ENCODE results near the gene JADE3.
A peak's percentile ranks its signal among the peaks of the same experiment; 100 is the strongest.
"Not testable (repeated sequence)": the region's sequence is repeated elsewhere in the genome, so short reads cannot be mapped to it uniquely, and the experiment has no call there.

Gene JADE3

DNA sequence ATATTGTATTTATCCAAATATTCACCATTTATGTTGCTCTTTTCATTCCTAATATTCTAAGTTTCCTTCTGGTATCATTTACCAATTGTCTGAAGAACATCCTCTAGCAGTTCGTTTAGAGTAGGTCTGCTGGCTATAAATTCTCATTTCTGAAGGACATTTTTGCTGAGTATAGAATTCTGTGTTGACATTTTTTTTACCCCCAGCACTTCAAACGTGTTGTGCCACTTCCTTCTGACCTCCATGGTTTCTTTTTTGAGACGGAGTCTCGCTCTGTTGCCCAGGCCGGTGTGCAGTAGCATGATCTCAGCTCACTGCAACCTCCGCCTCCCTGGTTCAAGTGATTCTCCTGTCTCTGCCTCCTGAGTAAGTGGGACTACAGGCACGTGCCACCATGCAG lies 26.4 kb downstream of the JADE3 start:
- H3K4me3 ChIP-seq (ENCODE audit: low read length): no peak overlapping the region
- H3K27ac ChIP-seq (ENCODE audit: low read length): no peak overlapping the region
- H3K4me1 ChIP-seq (ENCODE audit: control insufficient read depth, low read depth, low read length): no peaks in the 10 kb centered on the region
- no peaks in the 10 kb centered on the region for H3K27me3 ChIP-seq (ENCODE audit: control insufficient read depth, insufficient read depth, low read length)
- peaks cover 11% of the 10 kb centered on the region for H3K9me3 ChIP-seq (ENCODE audit: control insufficient read depth, low read depth, low read length)
- H3K36me3 ChIP-seq (ENCODE audit: control insufficient read depth, low read depth, low read length): no peaks in the 10 kb centered on the region
- H3K9ac ChIP-seq (ENCODE audit: low read length): no peak overlapping the region

DNA sequence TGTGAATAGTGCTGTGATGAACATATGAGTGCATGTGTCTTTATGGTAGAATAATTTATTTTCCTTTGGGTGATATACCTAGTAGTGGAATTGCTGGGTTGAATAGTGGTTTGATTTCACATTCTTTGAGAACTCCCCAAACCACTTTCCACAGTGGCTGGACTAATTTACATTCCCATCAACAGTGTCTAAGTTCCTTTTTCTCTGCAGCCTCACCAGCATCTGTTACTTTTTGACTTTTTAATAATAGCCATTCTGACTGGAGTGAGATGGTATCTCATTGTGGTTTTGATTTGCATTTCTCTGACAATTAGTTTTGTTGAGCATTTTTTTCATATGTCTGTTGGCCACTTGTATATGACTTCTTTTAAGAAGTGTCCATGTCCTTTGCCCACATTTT lies 29.1 kb downstream of the JADE3 start:
- Histone ChIP-seq H3K36me3 (ENCODE audit: control insufficient read depth, low read depth, low read length) (no peaks in the 10 kb centered on the region), H3K9me3 (ENCODE audit: control insufficient read depth, low read depth, low read length) (peaks cover 6% of the 10 kb centered on the region), H3K9ac (ENCODE audit: low read length) (no peak overlapping the region), H3K27ac (ENCODE audit: low read length) (no peak overlapping the region), H3K4me1 (ENCODE audit: control insufficient read depth, low read depth, low read length) (no peaks in the 10 kb centered on the region), H3K4me3 (ENCODE audit: low read length) (no peak overlapping the region), H3K27me3 (ENCODE audit: control insufficient read depth, insufficient read depth, low read length) (no peaks in the 10 kb centered on the region)

DNA sequence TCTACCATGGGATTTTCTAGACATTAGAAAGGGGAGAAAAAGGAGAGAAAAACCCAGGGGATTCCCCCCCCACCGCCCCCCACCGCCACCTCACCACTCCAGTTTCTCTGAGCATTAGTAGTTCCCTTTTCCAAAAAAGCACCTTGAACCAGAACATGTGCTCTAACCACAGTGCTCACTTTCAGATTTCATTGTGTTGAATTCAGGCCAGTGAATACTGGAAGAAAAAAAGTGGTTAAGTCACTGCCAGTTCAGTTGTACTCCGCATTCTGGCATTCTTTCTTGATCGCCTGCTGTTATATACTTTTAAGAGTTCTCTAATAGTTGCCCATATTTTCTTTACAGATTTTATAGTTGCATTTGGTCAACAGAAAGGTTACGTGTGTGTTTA lies 40.9 kb downstream of the JADE3 start:
- H3K27ac ChIP-seq (ENCODE audit: low read length): peak overlapping the region; percentile 35
- no peaks in the 10 kb centered on the region for H3K36me3 ChIP-seq (ENCODE audit: control insufficient read depth, low read depth, low read length)
- H3K9ac ChIP-seq (ENCODE audit: low read length): peak overlapping the region; percentile 58
- H3K4me3 ChIP-seq (ENCODE audit: low read length): peak overlapping the region; percentile 31
- H3K27me3 ChIP-seq (ENCODE audit: control insufficient read depth, insufficient read depth, low read length): no peaks in the 10 kb centered on the region
- H3K9me3 ChIP-seq (ENCODE audit: control insufficient read depth, low read depth, low read length): peaks cover 8% of the 10 kb centered on the region
- peaks cover 15% of the 10 kb centered on the region for H3K4me1 ChIP-seq (ENCODE audit: control insufficient read depth, low read depth, low read length)

DNA sequence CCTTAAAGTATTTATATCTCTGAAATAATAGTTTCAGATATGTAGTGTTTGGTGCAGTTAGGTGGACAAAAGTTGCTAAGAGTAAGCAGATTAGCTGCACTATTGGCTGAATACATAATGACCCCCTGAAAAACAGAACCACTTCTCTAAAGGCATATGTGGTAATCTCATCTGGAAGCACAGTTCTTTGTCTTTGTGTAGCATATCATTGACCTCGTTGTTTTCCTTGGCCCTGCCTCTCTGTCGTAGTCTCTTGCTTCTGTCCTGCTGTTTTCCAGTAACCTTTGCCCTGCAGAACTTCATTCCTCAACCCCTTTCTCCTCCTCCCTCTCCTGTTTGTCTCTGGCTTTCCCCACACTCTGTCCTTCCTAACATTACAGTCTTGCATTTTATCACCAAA lies 41.4 kb downstream of the JADE3 start:
- peaks cover 15% of the 10 kb centered on the region for H3K4me1 ChIP-seq (ENCODE audit: control insufficient read depth, low read depth, low read length)
- peak overlapping the region; percentile 35 for H3K27ac ChIP-seq (ENCODE audit: low read length)
- peak overlapping the region; percentile 31 for H3K4me3 ChIP-seq (ENCODE audit: low read length)

DNA sequence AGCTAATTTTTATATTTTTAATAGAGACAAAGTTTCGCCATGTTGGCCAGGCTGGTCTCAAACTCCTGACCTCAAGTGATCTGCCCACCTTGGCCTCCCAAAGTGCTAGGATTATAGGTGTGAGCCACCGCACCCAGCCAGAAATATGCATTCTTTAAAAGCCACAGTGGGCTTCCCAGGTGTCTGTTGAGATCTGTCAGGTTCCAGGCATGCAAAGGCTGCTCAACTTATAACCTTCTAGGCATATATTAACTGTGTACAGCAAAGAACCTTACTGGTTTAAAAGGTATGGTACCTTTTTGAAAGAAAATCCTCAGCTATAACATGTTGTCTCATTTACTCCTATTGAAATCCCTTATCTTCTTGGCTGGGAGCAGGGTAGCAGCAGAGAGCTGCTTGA lies 42.5 kb downstream of the JADE3 start:
- H3K36me3 ChIP-seq (ENCODE audit: control insufficient read depth, low read depth, low read length): no peaks in the 10 kb centered on the region
- peaks cover 15% of the 10 kb centered on the region for H3K4me1 ChIP-seq (ENCODE audit: control insufficient read depth, low read depth, low read length)
- no peak overlapping the region for H3K4me3 ChIP-seq (ENCODE audit: low read length)
- H3K27me3 ChIP-seq (ENCODE audit: control insufficient read depth, insufficient read depth, low read length): no peaks in the 10 kb centered on the region
- peaks cover 15% of the 10 kb centered on the region for H3K9me3 ChIP-seq (ENCODE audit: control insufficient read depth, low read depth, low read length)
- no peak overlapping the region for H3K27ac ChIP-seq (ENCODE audit: low read length)
- H3K9ac ChIP-seq (ENCODE audit: low read length): no peak overlapping the region

More for the DNA sequence above, 41.4 kb downstream of the JADE3 start:
- Histone ChIP-seq H3K36me3 (ENCODE audit: control insufficient read depth, low read depth, low read length) (no peaks in the 10 kb centered on the region), H3K27me3 (ENCODE audit: control insufficient read depth, insufficient read depth, low read length) (no peaks in the 10 kb centered on the region), H3K9ac (ENCODE audit: low read length) (peak overlapping the region; percentile 58), H3K9me3 (ENCODE audit: control insufficient read depth, low read depth, low read length) (peaks cover 8% of the 10 kb centered on the region)

DNA sequence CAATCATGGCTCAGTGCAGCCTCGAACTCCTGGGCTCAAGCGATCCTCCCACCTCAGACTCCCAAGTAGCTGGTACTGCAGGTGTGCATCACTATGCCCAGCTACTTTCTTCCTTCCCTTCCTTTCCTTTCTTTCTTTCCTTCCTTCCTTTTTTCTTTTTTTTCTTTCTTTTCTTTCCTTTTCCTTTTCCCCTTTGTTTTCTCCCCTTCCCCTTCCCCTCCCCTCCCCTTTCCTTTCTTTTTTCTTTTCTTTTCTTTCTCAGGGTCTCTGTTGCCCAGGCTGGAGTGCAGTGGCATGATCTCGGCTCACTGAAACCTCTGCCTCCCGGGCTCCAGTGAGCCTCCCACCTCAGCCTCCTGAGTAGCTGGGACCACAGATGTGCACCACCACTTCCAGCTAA lies 44.4 kb downstream of the JADE3 start:
- not testable (repeated sequence) for H3K27ac ChIP-seq (ENCODE audit: low read length); H3K27me3 ChIP-seq (ENCODE audit: control insufficient read depth, insufficient read depth, low read length); H3K4me3 ChIP-seq (ENCODE audit: low read length); H3K9ac ChIP-seq (ENCODE audit: low read length); H3K36me3 ChIP-seq (ENCODE audit: control insufficient read depth, low read depth, low read length)
- peaks cover 17% of the 10 kb centered on the region for H3K4me1 ChIP-seq (ENCODE audit: control insufficient read depth, low read depth, low read length)
- peaks cover 12% of the 10 kb centered on the region for H3K9me3 ChIP-seq (ENCODE audit: control insufficient read depth, low read depth, low read length)

DNA sequence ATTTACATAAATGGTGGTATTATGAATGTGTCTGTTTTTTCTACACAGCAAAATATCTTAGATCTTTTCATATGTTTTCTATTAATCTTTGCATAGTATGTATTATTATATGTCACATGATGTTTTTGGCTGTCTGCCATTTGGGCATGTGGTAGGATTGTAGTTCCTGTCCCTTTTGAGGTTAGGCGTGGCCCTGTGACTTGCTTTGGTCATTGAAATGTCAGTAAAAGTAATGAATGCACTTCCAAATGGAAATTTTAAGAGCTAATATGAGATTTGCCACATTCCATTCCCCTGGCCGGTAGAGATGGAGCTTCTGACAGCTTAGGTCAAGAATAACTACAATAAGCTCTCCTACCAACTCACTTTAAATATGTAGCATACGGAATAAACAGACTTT lies 45.1 kb downstream of the JADE3 start:
- peaks cover 16% of the 10 kb centered on the region for H3K9me3 ChIP-seq (ENCODE audit: control insufficient read depth, low read depth, low read length)
- H3K27me3 ChIP-seq (ENCODE audit: control insufficient read depth, insufficient read depth, low read length): no peaks in the 10 kb centered on the region
- H3K36me3 ChIP-seq (ENCODE audit: control insufficient read depth, low read depth, low read length): no peaks in the 10 kb centered on the region
- peaks cover 13% of the 10 kb centered on the region for H3K4me1 ChIP-seq (ENCODE audit: control insufficient read depth, low read depth, low read length)
- no peak overlapping the region for H3K9ac ChIP-seq (ENCODE audit: low read length)
- H3K4me3 ChIP-seq (ENCODE audit: low read length): no peak overlapping the region
- no peak overlapping the region for H3K27ac ChIP-seq (ENCODE audit: low read length)

DNA sequence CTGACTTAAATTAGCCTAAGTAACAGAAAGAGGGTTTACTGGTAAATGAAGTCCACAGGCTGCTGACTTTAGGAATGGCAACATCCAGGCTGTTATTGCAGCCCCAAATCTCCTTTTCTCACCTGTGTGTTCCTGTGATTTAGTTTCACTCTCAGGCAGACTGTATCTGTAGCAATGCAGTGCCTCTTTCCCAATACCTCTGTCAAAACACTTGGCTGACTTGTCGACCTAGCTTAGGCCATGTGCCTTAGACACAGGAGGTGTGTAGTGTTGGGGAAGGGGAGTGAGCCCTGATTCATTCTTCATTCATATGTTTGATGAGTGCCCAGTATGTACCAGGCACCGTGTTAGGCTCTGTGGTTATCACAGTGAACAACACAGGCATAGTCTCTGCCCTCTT lies 46.9 kb downstream of the JADE3 start:
- H3K27me3 ChIP-seq (ENCODE audit: control insufficient read depth, insufficient read depth, low read length): no peaks in the 10 kb centered on the region
- H3K4me3 ChIP-seq (ENCODE audit: low read length): no peak overlapping the region
- H3K27ac ChIP-seq (ENCODE audit: low read length): no peak overlapping the region
- H3K9me3 ChIP-seq (ENCODE audit: control insufficient read depth, low read depth, low read length): peaks cover 16% of the 10 kb centered on the region
- H3K36me3 ChIP-seq (ENCODE audit: control insufficient read depth, low read depth, low read length): no peaks in the 10 kb centered on the region
- no peak overlapping the region for H3K9ac ChIP-seq (ENCODE audit: low read length)
- peaks cover 7% of the 10 kb centered on the region for H3K4me1 ChIP-seq (ENCODE audit: control insufficient read depth, low read depth, low read length)

DNA sequence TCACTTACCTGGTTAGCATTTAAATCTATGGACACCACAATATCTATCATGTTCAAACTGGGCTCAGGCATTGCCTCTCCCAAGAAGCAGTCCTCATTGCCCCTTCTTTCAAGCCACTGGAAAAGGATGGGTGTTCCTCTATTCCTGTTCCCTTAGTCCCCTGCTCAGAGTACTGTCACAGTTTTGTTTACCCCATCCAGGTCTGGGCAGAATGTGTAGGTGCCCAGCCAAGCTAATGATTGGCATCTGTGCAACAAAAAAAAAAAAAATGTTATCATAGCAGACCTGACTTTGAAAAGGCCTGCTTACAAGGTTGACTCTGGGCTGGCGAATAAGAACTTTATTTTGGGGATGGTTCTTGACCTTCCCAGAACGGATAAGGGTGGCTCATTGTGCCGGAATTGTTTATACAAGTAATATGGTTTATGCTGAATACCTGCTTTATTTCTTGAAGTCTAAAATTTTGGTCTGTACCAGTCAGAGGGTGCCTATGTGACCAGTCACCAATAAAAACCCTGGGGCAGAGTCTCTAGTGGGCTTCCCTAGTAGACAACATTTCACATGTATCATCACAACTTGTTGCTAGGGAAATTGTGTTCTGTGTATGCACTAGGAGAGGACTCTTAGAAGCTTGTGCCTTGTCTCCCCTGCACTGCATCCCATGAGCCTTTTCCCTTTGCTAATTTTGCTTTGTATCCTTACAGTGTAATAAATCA lies 47.9 kb downstream of the JADE3 start:
- no peak overlapping the region for H3K4me3 ChIP-seq (ENCODE audit: low read length)
- H3K9ac ChIP-seq (ENCODE audit: low read length): no peak overlapping the region
- peaks cover 14% of the 10 kb centered on the region for H3K9me3 ChIP-seq (ENCODE audit: control insufficient read depth, low read depth, low read length)
- no peak overlapping the region for H3K27ac ChIP-seq (ENCODE audit: low read length)
- peaks cover 6% of the 10 kb centered on the region for H3K4me1 ChIP-seq (ENCODE audit: control insufficient read depth, low read depth, low read length)
- no peaks in the 10 kb centered on the region for H3K36me3 ChIP-seq (ENCODE audit: control insufficient read depth, low read depth, low read length)
- no peaks in the 10 kb centered on the region for H3K27me3 ChIP-seq (ENCODE audit: control insufficient read depth, insufficient read depth, low read length)

DNA sequence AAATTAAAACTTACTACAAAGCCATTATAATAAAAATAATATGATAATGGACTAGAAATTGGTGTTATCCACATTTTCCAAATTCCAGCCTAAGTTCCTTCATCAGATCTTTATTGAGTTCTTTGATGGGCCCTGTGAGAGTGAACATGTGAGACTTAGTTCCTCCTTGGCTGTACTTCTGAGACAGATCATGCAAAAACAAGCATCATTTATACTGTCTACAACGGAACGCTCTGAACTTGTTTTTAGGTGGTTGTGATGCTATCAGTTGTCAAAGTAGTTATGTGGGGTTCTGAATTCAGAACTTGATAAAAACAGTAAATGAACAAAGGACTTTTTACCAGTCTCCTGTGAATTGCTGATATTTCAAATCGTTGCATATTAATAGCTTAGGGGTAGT lies 48.9 kb downstream of the JADE3 start:
- Histone ChIP-seq H3K4me3 (ENCODE audit: low read length) (no peak overlapping the region), H3K9me3 (ENCODE audit: control insufficient read depth, low read depth, low read length) (peaks cover 12% of the 10 kb centered on the region), H3K36me3 (ENCODE audit: control insufficient read depth, low read depth, low read length) (no peaks in the 10 kb centered on the region), H3K27ac (ENCODE audit: low read length) (no peak overlapping the region), H3K27me3 (ENCODE audit: control insufficient read depth, insufficient read depth, low read length) (no peaks in the 10 kb centered on the region), H3K4me1 (ENCODE audit: control insufficient read depth, low read depth, low read length) (peaks cover 6% of the 10 kb centered on the region), H3K9ac (ENCODE audit: low read length) (no peak overlapping the region)

DNA sequence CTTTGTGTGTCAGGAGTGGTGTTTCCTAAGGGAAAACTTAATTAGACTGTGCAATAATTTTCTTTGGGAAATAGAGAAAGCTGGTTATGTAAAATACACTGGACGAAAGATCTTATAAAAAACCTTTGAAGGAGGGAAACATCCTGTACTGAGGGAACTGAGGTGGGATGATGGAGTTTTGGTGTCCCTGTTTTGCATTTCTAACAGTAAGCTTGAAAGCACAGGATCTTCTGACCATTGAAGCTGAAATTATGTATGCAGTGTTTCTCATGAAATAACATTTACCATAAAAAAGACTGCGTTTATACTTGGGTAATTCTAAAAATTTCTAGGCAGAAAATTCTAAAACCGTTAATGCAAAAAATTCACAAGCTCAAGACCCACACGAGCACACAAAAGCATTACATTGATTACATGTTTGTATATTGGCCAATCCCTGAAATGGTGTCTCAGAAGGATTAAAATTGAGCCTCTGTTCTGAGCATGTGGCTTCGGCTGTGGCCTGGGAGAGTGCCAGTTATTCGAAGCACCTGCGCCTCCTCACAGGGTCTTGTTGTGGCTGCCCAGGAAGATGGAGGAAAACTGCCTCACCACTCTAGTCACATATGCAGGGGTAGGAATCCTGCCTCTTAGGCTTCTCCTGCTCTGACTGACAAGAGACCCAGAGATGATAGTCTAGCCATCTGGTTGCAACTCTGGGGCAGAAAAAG lies 49.5 kb downstream of the JADE3 start:
- Histone ChIP-seq H3K9ac (ENCODE audit: low read length) (no peak overlapping the region), H3K4me1 (ENCODE audit: control insufficient read depth, low read depth, low read length) (peaks cover 6% of the 10 kb centered on the region), H3K27me3 (ENCODE audit: control insufficient read depth, insufficient read depth, low read length) (no peaks in the 10 kb centered on the region), H3K4me3 (ENCODE audit: low read length) (no peak overlapping the region), H3K9me3 (ENCODE audit: control insufficient read depth, low read depth, low read length) (peaks cover 12% of the 10 kb centered on the region), H3K36me3 (ENCODE audit: control insufficient read depth, low read depth, low read length) (no peaks in the 10 kb centered on the region), H3K27ac (ENCODE audit: low read length) (no peak overlapping the region)
